GM13977 (cell line): Measurements from ENCODE around the gene FOXK1.

ENCODE experiments used
- DNase-seq: peaks from one replicate; pipeline ENCODE4 v3.0.0; 2012; ENCODE audit warnings: low spot score
- in situ Hi-C: fragments of 300-500 bp; cut with MboI; formaldehyde crosslinking; loops from one replicate; pipeline ENCODE4 v1.12.0; 2022; ENCODE audit warnings: low sequenced_read_pairs, low pct_unique_long_range_greater_than_20kb, mixed read lengths, inconsistent platforms; ENCODE audit not compliant: unreplicated experiment
- TF ChIP-seq, protein P1 (sequence below): IDR thresholded peaks from 2 replicates; pipeline ENCODE4 v1.5.1; 2012; ENCODE audit warnings: mild to moderate bottlenecking, control low read depth; ENCODE audit not compliant: insufficient read depth; ENCODE audit errors: extremely low read depth, missing control alignments

Gene FOXK1

GRCh38 chr7:4782333-4783291, 100.5 kb downstream of the FOXK1 start:
- no peak for DNase-seq
- TF ChIP-seq, protein P1, sequence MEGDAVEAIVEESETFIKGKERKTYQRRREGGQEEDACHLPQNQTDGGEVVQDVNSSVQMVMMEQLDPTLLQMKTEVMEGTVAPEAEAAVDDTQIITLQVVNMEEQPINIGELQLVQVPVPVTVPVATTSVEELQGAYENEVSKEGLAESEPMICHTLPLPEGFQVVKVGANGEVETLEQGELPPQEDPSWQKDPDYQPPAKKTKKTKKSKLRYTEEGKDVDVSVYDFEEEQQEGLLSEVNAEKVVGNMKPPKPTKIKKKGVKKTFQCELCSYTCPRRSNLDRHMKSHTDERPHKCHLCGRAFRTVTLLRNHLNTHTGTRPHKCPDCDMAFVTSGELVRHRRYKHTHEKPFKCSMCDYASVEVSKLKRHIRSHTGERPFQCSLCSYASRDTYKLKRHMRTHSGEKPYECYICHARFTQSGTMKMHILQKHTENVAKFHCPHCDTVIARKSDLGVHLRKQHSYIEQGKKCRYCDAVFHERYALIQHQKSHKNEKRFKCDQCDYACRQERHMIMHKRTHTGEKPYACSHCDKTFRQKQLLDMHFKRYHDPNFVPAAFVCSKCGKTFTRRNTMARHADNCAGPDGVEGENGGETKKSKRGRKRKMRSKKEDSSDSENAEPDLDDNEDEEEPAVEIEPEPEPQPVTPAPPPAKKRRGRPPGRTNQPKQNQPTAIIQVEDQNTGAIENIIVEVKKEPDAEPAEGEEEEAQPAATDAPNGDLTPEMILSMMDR: no peak
- in situ Hi-C loops: no loop called here

DNA sequence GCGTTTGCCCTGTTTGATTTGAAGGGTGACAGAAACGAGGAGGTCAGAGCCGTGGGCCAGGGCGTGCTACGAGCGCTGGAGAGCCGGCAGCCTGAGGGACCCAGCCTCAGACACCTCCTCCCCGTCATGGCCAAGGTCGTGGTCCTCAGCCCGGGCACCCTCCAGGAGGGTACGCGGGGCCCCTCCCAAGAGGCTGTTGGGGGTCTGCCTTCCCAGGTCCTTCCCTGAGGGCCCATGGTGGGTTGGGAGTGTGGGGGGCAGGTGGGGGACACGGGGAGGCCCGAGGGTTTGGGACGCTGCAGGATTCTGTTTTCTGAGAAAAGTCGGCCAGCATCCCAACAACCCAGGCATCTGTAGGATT, 101.2 kb downstream of the FOXK1 start:
- TF ChIP-seq, protein P1: no peak
- in situ Hi-C loops: no loop called here
- no peak for DNase-seq

- in situ Hi-C loops: no loop called here
- no peak for DNase-seq
- TF ChIP-seq, protein P1: no peak
Observed at GRCh38 chr7:4783762-4784351, 101.8 kb downstream of the FOXK1 start.

DNA sequence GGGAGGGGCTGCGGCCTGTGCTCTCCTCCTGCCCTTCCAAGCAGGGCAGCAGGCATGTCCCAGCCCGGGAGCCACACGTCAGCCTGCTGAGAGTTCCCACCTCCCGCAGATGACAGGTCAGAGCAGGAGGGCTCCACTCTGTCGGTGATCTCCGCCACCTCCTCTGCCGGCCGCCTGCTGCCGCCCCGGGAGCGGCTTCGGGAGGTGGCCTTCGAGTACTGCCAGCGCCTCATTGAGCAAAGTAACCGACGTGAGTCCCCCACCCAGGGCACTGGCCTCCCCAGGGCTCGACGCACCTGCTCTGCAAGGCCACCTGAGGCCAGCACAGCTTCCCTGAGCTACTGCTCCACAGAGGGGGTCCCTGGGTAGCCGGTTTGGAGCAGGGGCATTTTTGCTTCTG, 102.7 kb downstream of the FOXK1 start:
- in situ Hi-C loops: no loop called here
- TF ChIP-seq, protein P1: no peak
- no peak for DNase-seq

DNA sequence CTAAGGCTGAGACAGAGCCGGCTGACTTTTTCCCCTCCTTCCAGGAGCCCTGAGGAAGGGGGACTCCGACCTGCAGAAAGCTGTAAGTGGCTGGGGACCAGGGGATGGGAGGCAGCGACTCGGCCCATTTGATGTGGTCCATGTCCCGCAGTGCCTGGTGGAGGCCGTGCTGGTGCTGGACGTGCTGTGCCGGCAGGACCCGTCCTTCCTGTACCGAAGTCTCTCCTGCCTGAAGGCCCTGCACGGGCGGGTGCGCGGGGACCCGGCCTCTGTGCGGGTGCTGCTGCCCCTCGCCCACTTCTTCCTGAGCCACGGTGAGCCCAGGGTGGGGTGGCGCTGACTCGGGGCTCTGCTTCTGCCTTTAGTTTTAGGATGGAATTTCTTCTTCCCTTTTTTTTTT, 103.3 kb downstream of the FOXK1 start:
- in situ Hi-C loops: no loop called here
- TF ChIP-seq, protein P1: no peak
- no peak for DNase-seq

DNA sequence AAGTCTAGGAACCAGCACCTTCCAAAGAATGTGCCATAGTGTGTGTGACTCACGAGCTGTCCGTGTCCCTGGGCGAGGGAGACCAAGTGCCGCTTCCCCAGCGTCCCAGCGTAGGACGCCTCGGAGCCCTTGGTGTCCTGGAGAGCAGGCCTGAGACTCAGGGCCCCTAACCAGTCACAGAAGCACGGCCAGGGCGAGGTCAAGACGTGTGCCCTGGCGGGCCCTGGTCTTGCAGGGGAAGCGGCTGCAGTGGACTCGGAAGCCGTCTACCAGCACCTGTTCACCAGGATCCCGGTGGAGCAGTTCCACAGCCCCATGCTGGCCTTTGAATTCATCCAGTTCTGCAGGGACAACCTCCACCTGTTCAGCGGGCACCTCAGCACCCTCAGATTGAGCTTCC, 103.9 kb downstream of the FOXK1 start:
- in situ Hi-C loops: no loop called here
- no peak for DNase-seq
- TF ChIP-seq, protein P1: no peak
